ENCODE data around the gene MYCBPAP.
A peak's percentile ranks its signal among the peaks of the same experiment; 100 is the strongest.

MYCBPAP gene

DNA sequence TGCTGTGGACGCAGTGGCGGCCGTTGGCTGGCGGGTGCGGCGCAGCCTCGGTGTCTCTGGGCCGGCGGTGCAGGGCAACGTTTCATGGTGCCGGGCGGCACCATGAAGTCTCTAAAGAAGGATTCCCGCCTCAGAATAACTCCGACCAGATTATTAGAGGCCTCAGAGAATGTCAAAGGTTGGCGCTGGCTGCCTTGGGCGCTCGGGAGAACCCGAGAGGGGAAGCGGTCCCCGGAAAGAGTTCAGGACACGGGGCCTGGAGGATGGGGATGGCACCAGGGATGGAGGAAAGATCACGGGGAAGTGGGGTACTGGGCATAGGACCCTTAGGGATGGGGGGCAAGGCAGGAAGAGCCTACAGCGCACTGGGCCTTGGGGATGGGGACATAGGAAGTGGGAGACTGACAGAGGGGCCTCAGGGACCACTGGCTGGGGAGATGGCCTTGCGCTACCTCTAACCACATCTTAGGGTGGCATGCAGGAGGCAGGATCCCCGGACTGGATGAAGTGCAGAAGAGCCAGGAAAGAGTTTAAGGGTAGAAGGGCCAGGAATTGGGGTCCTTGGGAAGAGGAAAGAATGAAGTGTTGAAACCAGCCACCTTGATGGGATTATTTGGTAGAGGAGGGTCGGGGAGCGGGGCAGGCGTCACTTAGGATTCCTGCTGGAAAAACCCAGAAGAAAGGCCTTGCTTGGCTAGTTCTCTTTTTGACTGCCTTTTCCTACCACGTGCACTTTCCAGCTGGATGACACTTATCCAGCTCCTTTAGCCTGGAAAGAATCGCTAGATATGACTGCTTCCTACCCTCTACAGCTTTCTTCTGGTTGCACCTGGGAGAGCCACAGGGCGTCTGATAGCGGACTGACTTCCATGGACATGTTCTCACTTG, 578 bp downstream of the MYCBPAP start:
- no peaks in the 10 kb centered on the region for H3K9me3 ChIP-seq
- peak overlapping the region; percentile 66 to 79 for H3K27ac ChIP-seq
- peaks cover 0 to 18% (median 9%) of the 10 kb centered on the region in 4 donors for H3K4me1 ChIP-seq
- no peaks in the 10 kb centered on the region for H3K36me3 ChIP-seq
- TF ChIP-seq CTCF (IDR thresholded peaks at IDR 0.05) = no peak
- intact Hi-C loops (cut with DNase I; ENCODE audit: low total_unique reads) = no loop called here
- no peak for DNase-seq
- peak overlapping the region; percentile 60 to 84 for H3K4me3 ChIP-seq
- peaks cover 0 to 2% of the 10 kb centered on the region in 2 donors for H3K27me3 ChIP-seq

- Histone ChIP-seq H3K9me3 (no peaks in the 10 kb centered on the region), H3K4me3 (no peak overlapping the region), H3K4me1 (peaks cover 0 to 23% (median 9%) of the 10 kb centered on the region in 4 donors), H3K27ac (no peak overlapping the region), H3K27me3 (no peaks in the 10 kb centered on the region), H3K36me3 (no peaks in the 10 kb centered on the region)
- TF ChIP-seq CTCF (IDR thresholded peaks at IDR 0.05) = no peak
- DNase-seq = no peak
- intact Hi-C loops (cut with DNase I; ENCODE audit: low total_unique reads) = no loop called here
These were observed 2.8 kb downstream of the MYCBPAP start for GRCh38 chr17:50511058-50511457.

- Histone ChIP-seq H3K4me3 (no peak overlapping the region), H3K9me3 (no peaks in the 10 kb centered on the region), H3K27ac (no peak overlapping the region), H3K27me3 (no peaks in the 10 kb centered on the region), H3K4me1 (peaks cover 0 to 13% (median 4%) of the 10 kb centered on the region in 4 donors), H3K36me3 (no peaks in the 10 kb centered on the region)
- no peak for TF ChIP-seq CTCF (IDR thresholded peaks at IDR 0.05)
- intact Hi-C loops (cut with DNase I; ENCODE audit: low total_unique reads) = no loop called here
- no peak for DNase-seq
These were observed 5.3 kb downstream of the MYCBPAP start for GRCh38 chr17:50513495-50513894.

- peaks cover 0 to 6% (median 0%) of the 10 kb centered on the region in 4 donors for H3K4me1 ChIP-seq
- no peaks in the 10 kb centered on the region for H3K36me3 ChIP-seq
- no peak overlapping the region for H3K27ac ChIP-seq
- no peak overlapping the region for H3K4me3 ChIP-seq
- no peak for TF ChIP-seq CTCF (IDR thresholded peaks at IDR 0.05)
- DNase-seq = no peak
- intact Hi-C loops (cut with DNase I; ENCODE audit: low total_unique reads) = no loop called here
- H3K9me3 ChIP-seq = no peaks in the 10 kb centered on the region
- no peaks in the 10 kb centered on the region for H3K27me3 ChIP-seq
These were observed 6.1 kb downstream of the MYCBPAP start for GRCh38 chr17:50514388-50514787.

- no peak overlapping the region for H3K27ac ChIP-seq
- TF ChIP-seq CTCF (IDR thresholded peaks at IDR 0.05) = no peak
- peaks cover 0 to 6% (median 0%) of the 10 kb centered on the region in 4 donors for H3K4me1 ChIP-seq
- H3K27me3 ChIP-seq = no peaks in the 10 kb centered on the region
- peak in 1 of 2 donors; percentile 57 for DNase-seq
- no peak overlapping the region for H3K4me3 ChIP-seq
- no peaks in the 10 kb centered on the region for H3K9me3 ChIP-seq
- H3K36me3 ChIP-seq = no peaks in the 10 kb centered on the region
- intact Hi-C loops (cut with DNase I; ENCODE audit: low total_unique reads) = no loop called here
These were observed 6.9 kb downstream of the MYCBPAP start for GRCh38 chr17:50514936-50515702.

Measured in tibial artery (tissue), 4 donors.